GM12872 (cell line): ENCODE measurements around the gene MTA1.

Source experiments
- CTCF ChIP-seq: IDR thresholded peaks from 3 replicates; pipeline ENCODE4 v1.5.1; 2011; ENCODE audit warnings: low read depth, mild to moderate bottlenecking, low read length, moderate library complexity; ENCODE audit not compliant: insufficient read depth

Gene MTA1

GRCh38 chr14:105384041-105384557, 35.5 kb upstream of the MTA1 start:
- no peak for TF ChIP-seq CTCF

DNA sequence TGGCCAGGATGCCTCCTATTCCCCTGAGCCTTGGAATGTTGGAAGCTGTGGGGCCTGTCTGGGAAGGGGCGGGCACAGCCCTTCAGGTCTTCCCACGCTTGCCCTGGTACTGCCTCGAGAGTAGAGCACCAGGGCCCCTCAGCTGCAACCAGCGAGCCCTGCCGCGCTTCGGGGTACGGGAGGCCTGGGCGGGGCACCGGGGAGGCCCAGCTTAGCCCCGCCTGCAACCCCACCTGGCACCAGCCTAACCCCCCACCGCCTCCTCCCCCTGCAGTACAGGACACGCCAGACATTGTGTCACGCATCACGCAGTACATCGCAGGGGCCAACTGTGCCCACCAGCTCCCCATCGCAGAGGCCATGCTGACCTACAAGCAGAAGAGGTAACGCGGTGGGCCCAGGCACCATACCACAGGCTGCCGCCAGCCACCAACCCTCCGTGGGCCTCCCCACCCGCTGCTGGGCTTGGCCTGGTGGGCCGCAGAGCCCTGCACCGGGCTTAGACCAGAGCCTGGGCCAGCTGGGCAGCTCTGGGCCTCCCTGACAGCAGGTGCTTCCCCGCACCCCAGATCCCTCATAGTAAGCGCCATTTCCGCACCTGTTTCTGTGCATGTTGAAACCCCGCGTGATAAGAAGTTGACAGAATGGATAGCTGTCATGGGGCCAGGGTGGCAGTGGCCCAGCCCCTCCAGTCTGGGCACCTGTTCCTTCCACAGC, 34.9 kb upstream of the MTA1 start:
- TF ChIP-seq CTCF, result no peak

DNA sequence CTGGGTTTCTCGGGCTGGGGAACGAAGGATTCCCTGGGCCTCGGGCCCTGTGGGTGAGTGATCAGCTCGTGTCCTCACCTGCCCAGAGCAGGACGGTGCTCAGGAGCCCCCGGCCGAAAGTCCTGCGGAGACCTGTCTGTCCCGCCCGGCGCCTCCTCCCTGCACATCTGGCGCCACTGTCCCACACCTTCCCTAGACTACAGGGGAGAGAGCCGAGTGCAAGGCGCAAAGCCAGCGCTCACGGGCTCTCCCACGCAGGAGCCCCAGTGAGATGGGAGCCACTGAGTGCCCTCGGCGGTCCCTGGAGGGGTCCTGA, 34.3 kb upstream of the MTA1 start:
- TF ChIP-seq CTCF, result no peak

GRCh38 chr14:105385698-105386365, 33.8 kb upstream of the MTA1 start:
- no peak for TF ChIP-seq CTCF

DNA sequence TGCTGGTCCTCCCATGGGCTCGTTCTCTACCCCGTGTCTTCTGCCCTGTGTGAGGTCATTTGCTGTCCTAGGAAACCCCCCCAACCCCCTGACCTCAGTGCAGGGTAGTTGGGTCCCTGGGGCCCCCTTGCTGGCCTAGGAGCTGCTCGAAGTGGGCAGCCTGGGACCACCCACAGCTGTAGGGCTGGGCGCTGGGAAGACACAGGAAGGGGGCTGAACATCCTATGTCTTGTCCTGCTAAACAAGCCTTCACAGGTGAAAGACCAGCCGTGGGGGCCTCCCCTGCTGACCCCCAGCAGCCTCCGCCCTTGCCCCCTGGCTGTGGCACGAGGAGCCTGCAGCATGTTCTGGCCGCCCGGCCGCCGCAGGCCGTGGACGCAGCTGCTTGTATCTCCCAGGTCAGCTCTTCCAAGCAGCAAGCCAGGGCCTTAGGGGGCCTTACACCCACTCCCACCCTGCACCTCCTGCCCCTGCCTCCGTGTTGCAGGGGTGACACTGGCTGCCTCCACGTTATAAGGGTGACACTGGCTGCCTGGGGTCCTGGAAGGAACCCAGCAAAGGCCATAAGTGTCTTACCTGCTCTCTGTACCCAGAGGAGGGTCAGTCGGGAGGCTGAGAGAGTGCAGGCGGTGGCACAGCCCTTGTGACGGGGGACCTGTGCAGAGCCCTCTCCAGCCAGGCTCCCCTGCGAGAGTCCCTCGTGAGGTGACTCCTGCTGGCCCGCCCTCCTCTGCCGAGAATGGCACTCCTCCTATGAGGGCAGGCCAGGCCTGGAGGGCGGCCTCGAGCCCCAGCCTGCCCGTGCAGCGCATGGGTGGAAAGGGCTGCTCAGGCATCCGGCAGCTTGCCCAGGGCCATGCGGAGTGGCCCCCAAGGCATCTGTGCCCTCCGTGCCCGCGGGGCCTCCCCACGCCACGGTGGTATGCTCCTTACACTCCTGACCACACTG, 32.8 kb upstream of the MTA1 start:
- TF ChIP-seq CTCF, result no peak

DNA sequence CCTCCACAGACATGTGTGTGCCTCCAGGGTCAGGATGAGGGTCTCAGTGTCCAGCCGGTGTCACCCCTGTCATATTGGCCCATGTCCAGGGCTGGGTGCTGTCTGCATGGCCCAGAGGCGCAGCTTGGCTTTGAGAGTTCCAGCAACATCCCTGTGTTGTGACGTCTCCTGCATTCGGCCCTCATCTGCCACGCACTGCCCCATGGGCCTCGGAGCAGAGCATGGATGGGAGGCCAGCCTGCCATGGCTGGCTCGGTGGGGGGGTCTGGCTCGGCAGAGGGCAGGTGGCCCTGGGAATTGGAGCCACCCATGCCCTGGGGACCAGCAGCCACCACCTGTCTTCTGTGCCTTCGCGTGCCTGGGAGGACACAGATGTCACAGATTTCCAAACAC, 32.1 kb upstream of the MTA1 start:
- no peak for TF ChIP-seq CTCF
